ENCODE data around the gene CEP112. TPM values are rescaled to one million over a fixed set of nuclear protein-coding genes. Genes with fewer than 3 reads are reported as not detected.

The CEP112 gene
- total and polyA plus RNA-seq, 8 donors = 8.4 to 11.4 (median 9.8) TPM

DNA sequence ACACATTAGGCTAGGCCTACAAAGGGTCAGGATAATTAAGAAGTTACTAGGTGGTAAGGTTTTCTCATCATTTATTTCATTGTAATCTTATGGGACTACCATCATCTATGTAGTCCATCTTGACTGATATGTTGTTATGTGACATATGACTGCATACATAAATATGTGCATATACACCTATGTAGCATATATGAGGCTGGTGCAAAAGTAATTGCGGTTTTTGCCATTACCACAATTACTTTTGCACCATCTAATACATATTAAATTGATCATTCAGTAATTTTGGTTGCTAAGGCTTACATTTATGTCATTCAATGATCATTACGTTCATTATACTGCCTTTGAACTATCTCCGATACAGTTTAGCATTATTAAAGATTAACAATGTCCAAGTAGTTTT, 462.7 kb downstream of the CEP112 start:
- TF ChIP-seq, protein P1, sequence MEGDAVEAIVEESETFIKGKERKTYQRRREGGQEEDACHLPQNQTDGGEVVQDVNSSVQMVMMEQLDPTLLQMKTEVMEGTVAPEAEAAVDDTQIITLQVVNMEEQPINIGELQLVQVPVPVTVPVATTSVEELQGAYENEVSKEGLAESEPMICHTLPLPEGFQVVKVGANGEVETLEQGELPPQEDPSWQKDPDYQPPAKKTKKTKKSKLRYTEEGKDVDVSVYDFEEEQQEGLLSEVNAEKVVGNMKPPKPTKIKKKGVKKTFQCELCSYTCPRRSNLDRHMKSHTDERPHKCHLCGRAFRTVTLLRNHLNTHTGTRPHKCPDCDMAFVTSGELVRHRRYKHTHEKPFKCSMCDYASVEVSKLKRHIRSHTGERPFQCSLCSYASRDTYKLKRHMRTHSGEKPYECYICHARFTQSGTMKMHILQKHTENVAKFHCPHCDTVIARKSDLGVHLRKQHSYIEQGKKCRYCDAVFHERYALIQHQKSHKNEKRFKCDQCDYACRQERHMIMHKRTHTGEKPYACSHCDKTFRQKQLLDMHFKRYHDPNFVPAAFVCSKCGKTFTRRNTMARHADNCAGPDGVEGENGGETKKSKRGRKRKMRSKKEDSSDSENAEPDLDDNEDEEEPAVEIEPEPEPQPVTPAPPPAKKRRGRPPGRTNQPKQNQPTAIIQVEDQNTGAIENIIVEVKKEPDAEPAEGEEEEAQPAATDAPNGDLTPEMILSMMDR (IDR thresholded peaks at IDR 0.05) = no peak
- H3K9me3 ChIP-seq = no peaks in the 10 kb centered on the region

DNA sequence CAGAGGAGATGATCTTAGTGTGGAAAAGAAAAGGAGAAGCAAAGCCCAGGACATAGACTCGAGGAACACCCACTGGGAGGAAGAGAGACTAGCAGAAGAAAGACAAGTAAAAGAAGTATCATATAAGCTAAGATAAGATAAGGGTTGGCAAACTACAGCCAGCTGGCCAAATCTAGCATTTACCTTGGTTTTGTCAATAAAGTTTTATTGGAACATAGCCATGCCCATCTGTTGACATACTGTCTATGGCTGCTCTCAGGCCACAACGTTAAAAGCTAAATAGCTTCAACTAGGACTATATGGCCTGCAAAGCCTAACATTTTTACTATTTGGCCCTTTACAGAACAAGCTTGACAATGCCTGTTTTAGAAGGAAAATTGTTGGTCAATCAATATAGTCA, 464.1 kb downstream of the CEP112 start:
- WGBS, 2 donors = 53 to 54% methylated on average over 2 of the region's 2 CpGs
- no peaks in the 10 kb centered on the region for H3K36me3 ChIP-seq
- ATAC-seq (no peak), DNase-seq (no peak), FAIRE-seq (no peak)
- H3K4me1 ChIP-seq = peaks cover 0 to 8% (median 5%) of the 10 kb centered on the region in 3 donors
- TF ChIP-seq, protein P1 (IDR thresholded peaks at IDR 0.05) = no peak
- intact Hi-C loops (cut with DNase I) = no loop called here
- H3K27ac ChIP-seq = no peak overlapping the region
- H3K4me3 ChIP-seq = no peak overlapping the region
- no peaks in the 10 kb centered on the region for H3K27me3 ChIP-seq
- no peaks in the 10 kb centered on the region for H3K9me3 ChIP-seq

More for the DNA sequence above, 462.7 kb downstream of the CEP112 start:
- no peak overlapping the region for H3K27ac ChIP-seq
- WGBS, 2 donors = 90 to 91% methylated on average over 3 of the region's 3 CpGs
- DNase-seq (no peak), FAIRE-seq (no peak), ATAC-seq (no peak)
- H3K4me3 ChIP-seq = no peak overlapping the region
- H3K36me3 ChIP-seq = no peaks in the 10 kb centered on the region
- intact Hi-C loops (cut with DNase I) = no loop called here
- no peaks in the 10 kb centered on the region for H3K4me1 ChIP-seq
- H3K27me3 ChIP-seq = no peaks in the 10 kb centered on the region

GRCh38 chr17:65727246-65727645, 464.7 kb downstream of the CEP112 start:
- ATAC-seq (no peak), DNase-seq (no peak), FAIRE-seq (no peak)
- H3K27ac ChIP-seq = no peak overlapping the region
- no peak overlapping the region for H3K4me3 ChIP-seq
- intact Hi-C loops (cut with DNase I) = no loop called here
- H3K4me1 ChIP-seq = peaks cover 0 to 8% (median 7%) of the 10 kb centered on the region in 3 donors
- no peaks in the 10 kb centered on the region for H3K9me3 ChIP-seq
- WGBS, 2 donors = 88 to 91% methylated on average over 2 of the region's 2 CpGs
- H3K36me3 ChIP-seq = no peaks in the 10 kb centered on the region
- H3K27me3 ChIP-seq = no peaks in the 10 kb centered on the region
- TF ChIP-seq, protein P1 (IDR thresholded peaks at IDR 0.05) = no peak

- WGBS, 2 donors = 49 to 54% methylated on average over 5 of the region's 5 CpGs
- DNase-seq = no peak
- FAIRE-seq = no peak
- no peaks in the 10 kb centered on the region for H3K36me3 ChIP-seq
- H3K27ac ChIP-seq = no peak overlapping the region
- peaks cover 0 to 8% (median 7%) of the 10 kb centered on the region in 3 donors for H3K4me1 ChIP-seq
- peak in 2 of 4 donors; percentile 34 to 47 for ATAC-seq
- intact Hi-C loops (cut with DNase I) = no loop called here
- TF ChIP-seq, protein P1 (IDR thresholded peaks at IDR 0.05) = no peak
- H3K9me3 ChIP-seq = no peaks in the 10 kb centered on the region
- H3K27me3 ChIP-seq = no peaks in the 10 kb centered on the region
- no peak overlapping the region for H3K4me3 ChIP-seq
Observed at GRCh38 chr17:65723431-65724151, 468.3 kb downstream of the CEP112 start.

- WGBS, 2 donors = 77 to 82% methylated on average over 3 of the region's 3 CpGs
- no peak for ATAC-seq
- no peak for FAIRE-seq
- no peak for DNase-seq
- no peaks in the 10 kb centered on the region for H3K9me3 ChIP-seq
- H3K4me3 ChIP-seq = no peak overlapping the region
- intact Hi-C loops (cut with DNase I) = no loop called here
- no peaks in the 10 kb centered on the region for H3K36me3 ChIP-seq
- no peak overlapping the region for H3K27ac ChIP-seq
- TF ChIP-seq, protein P1 (IDR thresholded peaks at IDR 0.05) = no peak
- peaks cover 0 to 7% (median 6%) of the 10 kb centered on the region in 3 donors for H3K4me1 ChIP-seq
- H3K27me3 ChIP-seq = no peaks in the 10 kb centered on the region
Observed at GRCh38 chr17:65718601-65719000, 473.3 kb downstream of the CEP112 start.
